HEK293 (cell line): ENCODE data around the gene HTR3B.

Experiments
- CTCF ChIA-PET: fragments of 350-600 bp; formaldehyde crosslinking; extraction: SDS; loops from one replicate; lab custom pipeline; 2021; ENCODE audit warnings: antibody characterized with exemption; lab: Yijun Ruan, JAX
- POLR2A ChIA-PET: fragments of 300-600 bp; formaldehyde crosslinking; extraction: SDS; loops from one replicate; lab custom pipeline; 2020; ENCODE audit warnings: antibody characterized with exemption, inconsistent platforms; lab: Yijun Ruan, JAX
- H3K27ac ChIP-seq: fragments of 200-500 bp; sonication (Bioruptor generic); 2 replicates; pipeline ENCODE4 v1.5.1; 2014; ENCODE audit warnings: low read depth, low read length, control low read depth, inconsistent platforms; ENCODE audit errors: extremely low read depth
- H3K36me3 ChIP-seq, 2 experiments: fragments of 200-500 bp in 1 of 2; sonication (Bioruptor generic) in 1 of 2; 1 replicate in 1 of 2; 2 replicates in 1 of 2; pipeline ENCODE4 v1.5.1; 2014 to 2017; ENCODE audit warnings: inconsistent platforms in 2 of 2, low read length in 2 of 2; ENCODE audit not compliant: control insufficient read depth in 2 of 2, insufficient read depth in 1 of 2
- H3K4me1 ChIP-seq: fragments of 200-500 bp; sonication (Bioruptor generic); 2 replicates; pipeline ENCODE4 v1.5.1; 2014; ENCODE audit warnings: mild to moderate bottlenecking, low read length, inconsistent platforms; ENCODE audit not compliant: control insufficient read depth, insufficient read depth
- H3K4me3 ChIP-seq: 2 replicates; pipeline ENCODE4 v1.5.1; 2011; ENCODE audit warnings: low read depth, mild to moderate bottlenecking, control low read depth, low read length, moderate library complexity
- H3K9me3 ChIP-seq: fragments of 200-500 bp; sonication (Bioruptor generic); 2 replicates; pipeline ENCODE4 v1.5.1; 2014; ENCODE audit warnings: low read depth, low read length, inconsistent platforms; ENCODE audit not compliant: control insufficient read depth, insufficient read depth
- GFI1B ChIP-seq: fragments of 450-650 bp; formaldehyde crosslinking; IDR thresholded peaks from 2 replicates; pipeline ENCODE4 v1.5.1; 2016; ENCODE audit warnings: missing biosample characterization, missing genetic modification characterization
- GLI4 ChIP-seq: fragments of 450-650 bp; formaldehyde crosslinking; IDR thresholded peaks from 2 replicates; pipeline ENCODE4 v1.5.1; 2016; ENCODE audit warnings: missing biosample characterization, missing genetic modification characterization
- HOXC10 ChIP-seq: sonication (generic); formaldehyde crosslinking; IDR thresholded peaks from 2 replicates; pipeline ENCODE4 v1.8.1; 2023; ENCODE audit warnings: mild to moderate bottlenecking, missing genetic modification reagents
- MYNN ChIP-seq: fragments of 450-650 bp; formaldehyde crosslinking; IDR thresholded peaks from 2 replicates; pipeline ENCODE4 v1.5.1; 2016; ENCODE audit warnings: missing biosample characterization, missing genetic modification characterization, borderline replicate concordance
- OSR2 ChIP-seq: fragments of 450-650 bp; formaldehyde crosslinking; IDR thresholded peaks from 2 replicates; pipeline ENCODE4 v1.5.1; 2016; ENCODE audit warnings: missing biosample characterization, missing genetic modification characterization
- SETDB1 ChIP-seq: IDR thresholded peaks from one replicate; pipeline ENCODE4 v1.6.1; 2017; ENCODE audit warnings: mild to moderate bottlenecking, low read length, moderate library complexity, mixed read lengths; ENCODE audit not compliant: insufficient read length
- SP7 ChIP-seq: fragments of 450-650 bp; formaldehyde crosslinking; IDR thresholded peaks from 2 replicates; pipeline ENCODE4 v1.5.1; 2016; ENCODE audit warnings: missing biosample characterization, missing genetic modification characterization
- ZBTB1 ChIP-seq: fragments of 450-650 bp; formaldehyde crosslinking; IDR thresholded peaks from 2 replicates; pipeline ENCODE4 v1.5.1; 2016; ENCODE audit warnings: missing biosample characterization, missing genetic modification characterization
- ZEB2 ChIP-seq: fragments of 450-650 bp; formaldehyde crosslinking; IDR thresholded peaks from 2 replicates; pipeline ENCODE4 v1.5.1; 2016; ENCODE audit warnings: missing biosample characterization, missing genetic modification characterization
- ZNF138 ChIP-seq: fragments of 450-650 bp; formaldehyde crosslinking; IDR thresholded peaks from 2 replicates; pipeline ENCODE4 v1.5.1; 2016; ENCODE audit warnings: missing biosample characterization, missing genetic modification characterization, borderline replicate concordance
- ZNF175 ChIP-seq: fragments of 450-650 bp; formaldehyde crosslinking; IDR thresholded peaks from 2 replicates; pipeline ENCODE4 v1.5.1; 2016; ENCODE audit warnings: missing biosample characterization, missing genetic modification characterization
- ZNF24 ChIP-seq: fragments of 450-650 bp; formaldehyde crosslinking; IDR thresholded peaks from 2 replicates; pipeline ENCODE4 v1.5.1; 2016; ENCODE audit warnings: missing biosample characterization, missing genetic modification characterization
- ZNF311 ChIP-seq: fragments of 450-650 bp; formaldehyde crosslinking; IDR thresholded peaks from 2 replicates; pipeline ENCODE4 v1.5.1; 2017; ENCODE audit warnings: missing biosample characterization, missing genetic modification characterization, borderline replicate concordance
- ZNF366 ChIP-seq: fragments of 450-650 bp; formaldehyde crosslinking; conservative IDR thresholded peaks from 2 replicates; pipeline ENCODE4 v1.5.1; 2016; ENCODE audit warnings: missing biosample characterization, missing genetic modification characterization
- ZNF391 ChIP-seq: fragments of 450-650 bp; formaldehyde crosslinking; IDR thresholded peaks from 2 replicates; pipeline ENCODE4 v1.5.1; 2016; ENCODE audit warnings: low read depth, missing biosample characterization, missing genetic modification characterization, borderline replicate concordance
- ZNF433 ChIP-seq: fragments of 450-650 bp; formaldehyde crosslinking; IDR thresholded peaks from 2 replicates; pipeline ENCODE4 v1.5.1; 2016; ENCODE audit warnings: missing biosample characterization, missing genetic modification characterization, low read depth
- ZNF48 ChIP-seq: fragments of 450-650 bp; formaldehyde crosslinking; IDR thresholded peaks from 2 replicates; pipeline ENCODE4 v1.5.1; 2016; ENCODE audit warnings: missing biosample characterization, missing genetic modification characterization
- ZNF629 ChIP-seq: fragments of 450-650 bp; formaldehyde crosslinking; IDR thresholded peaks from 2 replicates; pipeline ENCODE4 v1.5.1; 2017; ENCODE audit warnings: missing biosample characterization, missing genetic modification characterization
- ZNF701 ChIP-seq: fragments of 450-650 bp; formaldehyde crosslinking; IDR thresholded peaks from 2 replicates; pipeline ENCODE4 v1.5.1; 2016; ENCODE audit warnings: missing biosample characterization, missing genetic modification characterization
- ZNF830 ChIP-seq: fragments of 450-650 bp; IDR thresholded peaks from 2 replicates; pipeline ENCODE4 v1.5.0; 2018; ENCODE audit warnings: missing biosample characterization, missing genetic modification characterization, low read depth, mild to moderate bottlenecking, moderate library complexity
- ZNF843 ChIP-seq: fragments of 450-650 bp; formaldehyde crosslinking; IDR thresholded peaks from 2 replicates; pipeline ENCODE4 v1.5.1; 2016; ENCODE audit warnings: missing biosample characterization, missing genetic modification characterization
- ZSCAN30 ChIP-seq: fragments of 450-650 bp; IDR thresholded peaks from 2 replicates; pipeline ENCODE4 v1.5.1; 2018; ENCODE audit warnings: missing biosample characterization, mild to moderate bottlenecking, missing genetic modification characterization, moderate library complexity
- TF ChIP-seq, protein P1 (sequence below): fragments of 450-650 bp; formaldehyde crosslinking; IDR thresholded peaks from 2 replicates; pipeline ENCODE4 v1.5.1; 2016; ENCODE audit warnings: missing biosample characterization, missing genetic modification characterization, low read depth
- TF ChIP-seq, protein P2 (sequence below): fragments of 450-650 bp; formaldehyde crosslinking; IDR thresholded peaks from 2 replicates; pipeline ENCODE4 v1.5.1; 2016; ENCODE audit warnings: missing biosample characterization, missing genetic modification characterization
- TF ChIP-seq, protein P3 (sequence below): fragments of 450-650 bp; formaldehyde crosslinking; IDR thresholded peaks from 2 replicates; pipeline ENCODE4 v1.5.1; 2016; ENCODE audit warnings: missing biosample characterization, missing genetic modification characterization
- TF ChIP-seq, protein P4 (sequence below): fragments of 450-650 bp; formaldehyde crosslinking; IDR thresholded peaks from 2 replicates; pipeline ENCODE4 v1.5.1; 2016; ENCODE audit warnings: missing biosample characterization, missing genetic modification characterization

HTR3B gene

DNA sequence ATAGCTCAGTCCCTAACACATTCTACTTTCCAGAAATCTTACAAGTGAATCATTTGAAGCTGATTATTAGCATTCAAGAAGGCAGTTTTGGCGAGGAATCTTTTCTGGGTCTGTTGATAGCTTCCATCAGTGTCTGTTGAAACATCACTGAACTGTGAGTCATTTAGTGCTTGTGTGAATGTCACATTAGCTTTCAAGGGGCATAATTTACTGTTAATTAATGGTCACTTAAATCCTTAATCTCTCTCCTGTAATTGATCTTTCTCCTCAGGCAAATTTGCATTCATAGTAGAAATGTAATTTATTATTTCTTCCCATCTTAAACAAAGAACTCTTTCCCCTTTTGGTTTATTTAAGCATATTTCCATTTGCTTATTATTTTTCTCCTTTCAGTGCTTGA is 2.6 kb downstream of the HTR3B start (continued):
- TF ChIP-seq, protein P1, sequence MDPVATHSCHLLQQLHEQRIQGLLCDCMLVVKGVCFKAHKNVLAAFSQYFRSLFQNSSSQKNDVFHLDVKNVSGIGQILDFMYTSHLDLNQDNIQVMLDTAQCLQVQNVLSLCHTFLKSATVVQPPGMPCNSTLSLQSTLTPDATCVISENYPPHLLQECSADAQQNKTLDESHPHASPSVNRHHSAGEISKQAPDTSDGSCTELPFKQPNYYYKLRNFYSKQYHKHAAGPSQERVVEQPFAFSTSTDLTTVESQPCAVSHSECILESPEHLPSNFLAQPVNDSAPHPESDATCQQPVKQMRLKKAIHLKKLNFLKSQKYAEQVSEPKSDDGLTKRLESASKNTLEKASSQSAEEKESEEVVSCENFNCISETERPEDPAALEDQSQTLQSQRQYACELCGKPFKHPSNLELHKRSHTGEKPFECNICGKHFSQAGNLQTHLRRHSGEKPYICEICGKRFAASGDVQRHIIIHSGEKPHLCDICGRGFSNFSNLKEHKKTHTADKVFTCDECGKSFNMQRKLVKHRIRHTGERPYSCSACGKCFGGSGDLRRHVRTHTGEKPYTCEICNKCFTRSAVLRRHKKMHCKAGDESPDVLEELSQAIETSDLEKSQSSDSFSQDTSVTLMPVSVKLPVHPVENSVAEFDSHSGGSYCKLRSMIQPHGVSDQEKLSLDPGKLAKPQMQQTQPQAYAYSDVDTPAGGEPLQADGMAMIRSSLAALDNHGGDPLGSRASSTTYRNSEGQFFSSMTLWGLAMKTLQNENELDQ (tag by site-specific recombination): no peak
- TF ChIP-seq SP7 (tag by site-specific recombination) (peak; percentile 94), ZNF48 (tag by site-specific recombination) (no peak), GFI1B (tag by site-specific recombination) (no peak), ZNF311 (no peak), ZSCAN30 (tag by site-specific recombination) (no peak), ZEB2 (peak; percentile 63), GLI4 (tag by site-specific recombination) (no peak), ZNF830 (no peak), ZNF366 (tag by site-specific recombination) (peak; percentile 90), HOXC10 (no peak), SETDB1 (no peak), ZNF391 (0 out of 2 replicates have a peak, but pooled peaks have one; percentile 32)

DNA sequence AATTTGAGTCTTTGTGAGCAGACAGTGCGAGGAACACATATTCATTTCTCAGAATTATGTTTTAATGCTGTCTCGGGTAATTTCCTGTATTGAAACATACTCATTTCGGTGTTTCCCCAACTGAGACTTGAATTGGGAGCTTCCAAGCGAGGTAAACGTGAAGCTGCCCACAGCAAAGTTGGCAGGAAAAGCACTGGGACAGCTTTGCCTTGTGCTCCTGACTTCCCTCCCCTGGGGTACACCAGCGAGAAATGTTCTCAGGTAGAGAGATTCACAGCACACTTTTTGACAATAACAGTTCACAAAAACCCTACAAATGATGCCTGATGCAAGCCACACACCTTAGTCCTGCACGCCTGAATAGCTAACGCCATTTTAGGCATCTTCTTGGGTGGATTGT is 3.1 kb downstream of the HTR3B start:
- H3K9me3 ChIP-seq: no peaks in the 10 kb centered on the region
- CTCF ChIA-PET: interaction anchor here (0.7 to 5.9 kb wide), 8 partner anchors 11 to 355 kb away, joined by 3 to 67 read pairs (median 9); no protein-coding TSS in a partner anchor
- TF ChIP-seq ZNF701 (tag by site-specific recombination): no peak
- TF ChIP-seq ZNF175 (tag by site-specific recombination): no peak
- no peak for TF ChIP-seq ZNF433 (tag by site-specific recombination)
- no peak for TF ChIP-seq ZNF138 (tag by site-specific recombination)
- TF ChIP-seq MYNN (tag by site-specific recombination): no peak
- peaks cover 18% of the 10 kb centered on the region for H3K4me1 ChIP-seq
- no peak overlapping the region for H3K4me3 ChIP-seq
- POLR2A ChIA-PET: interaction anchor here (1.1 kb wide), 1 partner anchor 13 kb away, joined by 3 read pairs; no protein-coding TSS in a partner anchor
- H3K27ac ChIP-seq: no peak overlapping the region; the same call in 1 of the 2 replicates
- no peaks in the 10 kb centered on the region for H3K36me3 ChIP-seq

DNA sequence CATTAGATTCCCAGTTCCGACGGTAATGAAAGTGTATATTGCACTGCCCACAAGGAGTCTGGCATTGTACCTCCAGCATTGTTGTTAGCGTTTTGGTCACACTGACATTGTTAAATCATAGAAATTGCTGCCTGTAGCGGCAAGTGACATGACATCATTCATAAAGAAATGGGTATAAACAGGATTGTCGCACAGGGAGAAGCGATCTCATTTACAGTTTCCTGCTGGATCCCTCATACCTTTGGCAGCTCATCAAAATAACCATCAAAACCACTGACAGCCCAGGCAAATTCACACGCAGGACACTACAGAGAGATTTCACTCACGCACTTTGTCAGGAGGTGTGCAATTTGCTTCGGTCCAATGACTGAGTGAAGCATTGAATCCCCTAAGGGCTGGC is 3.5 kb downstream of the HTR3B start:
- Histone ChIP-seq H3K4me3 (no peak overlapping the region), H3K4me1 (peaks cover 18% of the 10 kb centered on the region), H3K27ac (no peak overlapping the region; the same call in 1 of the 2 replicates), H3K9me3 (no peaks in the 10 kb centered on the region), H3K36me3 (no peaks in the 10 kb centered on the region)
- CTCF ChIA-PET: interaction anchor here (0.5 to 5.9 kb wide), 7 partner anchors 11 to 354 kb away, joined by 3 to 67 read pairs (median 6); no protein-coding TSS in a partner anchor
- POLR2A ChIA-PET: interaction anchor here (1.3 kb wide), 1 partner anchor 13 kb away, joined by 3 read pairs; no protein-coding TSS in a partner anchor
- TF ChIP-seq, protein P2, sequence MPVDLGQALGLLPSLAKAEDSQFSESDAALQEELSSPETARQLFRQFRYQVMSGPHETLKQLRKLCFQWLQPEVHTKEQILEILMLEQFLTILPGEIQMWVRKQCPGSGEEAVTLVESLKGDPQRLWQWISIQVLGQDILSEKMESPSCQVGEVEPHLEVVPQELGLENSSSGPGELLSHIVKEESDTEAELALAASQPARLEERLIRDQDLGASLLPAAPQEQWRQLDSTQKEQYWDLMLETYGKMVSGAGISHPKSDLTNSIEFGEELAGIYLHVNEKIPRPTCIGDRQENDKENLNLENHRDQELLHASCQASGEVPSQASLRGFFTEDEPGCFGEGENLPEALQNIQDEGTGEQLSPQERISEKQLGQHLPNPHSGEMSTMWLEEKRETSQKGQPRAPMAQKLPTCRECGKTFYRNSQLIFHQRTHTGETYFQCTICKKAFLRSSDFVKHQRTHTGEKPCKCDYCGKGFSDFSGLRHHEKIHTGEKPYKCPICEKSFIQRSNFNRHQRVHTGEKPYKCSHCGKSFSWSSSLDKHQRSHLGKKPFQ: peak; percentile 53; the same call in 1 of the 2 replicates
- TF ChIP-seq ZNF843 (tag by site-specific recombination): peak; percentile 53; the same call in 1 of the 2 replicates
- TF ChIP-seq ZNF629 (tag by site-specific recombination): peak; percentile 94
- TF ChIP-seq, protein P3, sequence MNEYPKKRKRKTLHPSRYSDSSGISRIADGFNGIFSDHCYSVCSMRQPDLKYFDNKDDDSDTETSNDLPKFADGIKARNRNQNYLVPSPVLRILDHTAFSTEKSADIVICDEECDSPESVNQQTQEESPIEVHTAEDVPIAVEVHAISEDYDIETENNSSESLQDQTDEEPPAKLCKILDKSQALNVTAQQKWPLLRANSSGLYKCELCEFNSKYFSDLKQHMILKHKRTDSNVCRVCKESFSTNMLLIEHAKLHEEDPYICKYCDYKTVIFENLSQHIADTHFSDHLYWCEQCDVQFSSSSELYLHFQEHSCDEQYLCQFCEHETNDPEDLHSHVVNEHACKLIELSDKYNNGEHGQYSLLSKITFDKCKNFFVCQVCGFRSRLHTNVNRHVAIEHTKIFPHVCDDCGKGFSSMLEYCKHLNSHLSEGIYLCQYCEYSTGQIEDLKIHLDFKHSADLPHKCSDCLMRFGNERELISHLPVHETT (tag by site-specific recombination): 0 out of 2 replicates have a peak, but pooled peaks have one; percentile 28
- TF ChIP-seq, protein P4, sequence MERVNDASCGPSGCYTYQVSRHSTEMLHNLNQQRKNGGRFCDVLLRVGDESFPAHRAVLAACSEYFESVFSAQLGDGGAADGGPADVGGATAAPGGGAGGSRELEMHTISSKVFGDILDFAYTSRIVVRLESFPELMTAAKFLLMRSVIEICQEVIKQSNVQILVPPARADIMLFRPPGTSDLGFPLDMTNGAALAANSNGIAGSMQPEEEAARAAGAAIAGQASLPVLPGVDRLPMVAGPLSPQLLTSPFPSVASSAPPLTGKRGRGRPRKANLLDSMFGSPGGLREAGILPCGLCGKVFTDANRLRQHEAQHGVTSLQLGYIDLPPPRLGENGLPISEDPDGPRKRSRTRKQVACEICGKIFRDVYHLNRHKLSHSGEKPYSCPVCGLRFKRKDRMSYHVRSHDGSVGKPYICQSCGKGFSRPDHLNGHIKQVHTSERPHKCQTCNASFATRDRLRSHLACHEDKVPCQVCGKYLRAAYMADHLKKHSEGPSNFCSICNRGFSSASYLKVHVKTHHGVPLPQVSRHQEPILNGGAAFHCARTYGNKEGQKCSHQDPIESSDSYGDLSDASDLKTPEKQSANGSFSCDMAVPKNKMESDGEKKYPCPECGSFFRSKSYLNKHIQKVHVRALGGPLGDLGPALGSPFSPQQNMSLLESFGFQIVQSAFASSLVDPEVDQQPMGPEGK (tag by site-specific recombination): peak; percentile 29; the same call in 1 of the 2 replicates
- peak; percentile 51; the same call in 1 of the 2 replicates for TF ChIP-seq OSR2 (tag by site-specific recombination)
- TF ChIP-seq ZNF24 (tag by site-specific recombination): peak; percentile 67; the same call in 1 of the 2 replicates
- peak; percentile 11; the same call in 1 of the 2 replicates for TF ChIP-seq ZBTB1 (tag by site-specific recombination)
- peak; percentile 55 for TF ChIP-seq ZNF366 (tag by site-specific recombination)
